Left renal pelvis (tissue), 4 donors: ENCODE data around the gene SETX. TPM values are rescaled to one million over a fixed set of nuclear protein-coding genes. Genes with fewer than 3 reads are reported as not detected.

Experiments used
- DNase-seq, 4 donors: peaks; one replicate each; pipeline ENCODE4 v3.0.0-alpha.2; 2013; ENCODE audit warnings: low read depth in 4 of 4, low spot score in 3 of 4
- polyA plus RNA-seq, 4 donors: library from polyadenylated mRNA; unstranded; fragments of 120-200 nt; gene quantifications; one replicate each; pipeline ENCODE4 v1.2.1, GENCODE V29; 2013; ENCODE audit not compliant: insufficient read length in 4 of 4

Gene SETX
- polyA plus RNA-seq, 4 donors, result 43.5 to 57.8 (median 51.7) TPM

- no peak for DNase-seq
These were observed 130.1 kb downstream of the SETX start for GRCh38 chr9:132224645-132225044.

GRCh38 chr9:132221941-132222340 is 132.8 kb downstream of the SETX start:
- no peak for DNase-seq

GRCh38 chr9:132218208-132218607 is 136.6 kb downstream of the SETX start:
- no peak for DNase-seq

- DNase-seq, result no peak
These were observed 137.7 kb downstream of the SETX start for GRCh38 chr9:132216861-132217619.

GRCh38 chr9:132214027-132214622 is 140.7 kb downstream of the SETX start:
- DNase-seq, result peak in 2 of 4 donors; percentile 16 to 47

- no peak for DNase-seq
These were observed 143.2 kb downstream of the SETX start for GRCh38 chr9:132211570-132211969.

Other genes starting within 250 kb of the SETX start
- under 1 TPM; 0.33 to 0.50 (median 0.38) TPM for gene NTNG2, start 192.9 kb downstream of the SETX start, polyA plus RNA-seq
- gene TTF1, start 51.9 kb upstream of the SETX start, polyA plus RNA-seq, result 10 to 100 TPM; 14.0 to 20.6 (median 18.5) TPM
- gene CFAP77, start 55.2 kb upstream of the SETX start, polyA plus RNA-seq, result 1 to 10 TPM in 2 of 4 donors, under 1 TPM in 2; 0.19 to 1.3 (median 1.1) TPM
- gene BARHL1, start 227.6 kb upstream of the SETX start, polyA plus RNA-seq, result not detected